AG04450 (cell line): ENCODE measurements around the gene MUC2. TPM values are rescaled to one million over a fixed set of nuclear protein-coding genes. Genes with fewer than 3 reads are reported as not detected.

Experiments
- CTCF ChIA-PET: fragments of 300-600, 350-600 bp; formaldehyde crosslinking; extraction: SDS; loops from one replicate; lab custom pipeline; 2022; ENCODE audit warnings: antibody characterized with exemption, inconsistent platforms; lab: Charles Lee
- POLR2A ChIA-PET: fragments of 350-600 bp; formaldehyde crosslinking; extraction: SDS; loops from one replicate; lab custom pipeline; 2021; ENCODE audit warnings: antibody characterized with exemption, inconsistent platforms; lab: Yijun Ruan, JAX
- DNase-seq: peaks from one replicate; pipeline ENCODE4 v3.0.0-alpha.2; 2011; ENCODE audit warnings: low read depth, low spot score
- H3K27ac ChIP-seq: one replicate; pipeline ENCODE4 v1.5.1; 2012; ENCODE audit warnings: low read depth, low read length, control low read depth
- H3K27me3 ChIP-seq: one replicate; pipeline ENCODE4 v1.6.0; 2012; ENCODE audit warnings: low read length; ENCODE audit not compliant: control insufficient read depth, insufficient read depth
- H3K4me3 ChIP-seq: 2 replicates; pipeline ENCODE4 v1.5.1; 2011; ENCODE audit warnings: mild to moderate bottlenecking, low read depth, low read length, control low read depth
- H3K9me3 ChIP-seq: 2 replicates; pipeline ENCODE4 v1.5.1; 2012; ENCODE audit warnings: low read length; ENCODE audit not compliant: control insufficient read depth, insufficient read depth
- CTCF ChIP-seq: IDR thresholded peaks from 2 replicates; pipeline ENCODE4 v1.5.1; 2011; ENCODE audit warnings: low read depth, low read length, control low read depth, inconsistent platforms
- polyA plus RNA-seq: library from polyadenylated mRNA; depleted of rRNA; stranded (reverse); fragments of >200 nt; gene quantifications from 2 replicates; pipeline ENCODE4 v1.2.3, GENCODE V29; 2011

Gene MUC2
- polyA plus RNA-seq, 1 experiment, result not detected

GRCh38 chr11:1067812-1068496 lies 6.7 kb upstream of the MUC2 start:
- Histone ChIP-seq H3K9me3 (peaks cover 5% of the 10 kb centered on the region; the same call in 1 of the 2 replicates), H3K27me3 (peaks cover 2% of the 10 kb centered on the region), H3K27ac (no peak overlapping the region), H3K4me3 (no peak overlapping the region)
- ChIA-PET POLR2A (interaction anchor here (0.5 kb wide), 1 partner anchor 211 kb away, joined by 3 read pairs; no protein-coding TSS in a partner anchor), CTCF (no interaction called here)
- no peak for DNase-seq
- no peak for TF ChIP-seq CTCF

- POLR2A ChIA-PET, result no interaction called here
- no peak for DNase-seq
- Histone ChIP-seq H3K27ac (no peak overlapping the region), H3K4me3 (no peak overlapping the region), H3K9me3 (peaks cover 5% of the 10 kb centered on the region; the same call in 1 of the 2 replicates), H3K27me3 (peaks cover 2% of the 10 kb centered on the region)
- TF ChIP-seq CTCF, result no peak
- CTCF ChIA-PET, result no interaction called here
Observed at GRCh38 chr11:1069740-1070139, 4.9 kb upstream of the MUC2 start.

DNA sequence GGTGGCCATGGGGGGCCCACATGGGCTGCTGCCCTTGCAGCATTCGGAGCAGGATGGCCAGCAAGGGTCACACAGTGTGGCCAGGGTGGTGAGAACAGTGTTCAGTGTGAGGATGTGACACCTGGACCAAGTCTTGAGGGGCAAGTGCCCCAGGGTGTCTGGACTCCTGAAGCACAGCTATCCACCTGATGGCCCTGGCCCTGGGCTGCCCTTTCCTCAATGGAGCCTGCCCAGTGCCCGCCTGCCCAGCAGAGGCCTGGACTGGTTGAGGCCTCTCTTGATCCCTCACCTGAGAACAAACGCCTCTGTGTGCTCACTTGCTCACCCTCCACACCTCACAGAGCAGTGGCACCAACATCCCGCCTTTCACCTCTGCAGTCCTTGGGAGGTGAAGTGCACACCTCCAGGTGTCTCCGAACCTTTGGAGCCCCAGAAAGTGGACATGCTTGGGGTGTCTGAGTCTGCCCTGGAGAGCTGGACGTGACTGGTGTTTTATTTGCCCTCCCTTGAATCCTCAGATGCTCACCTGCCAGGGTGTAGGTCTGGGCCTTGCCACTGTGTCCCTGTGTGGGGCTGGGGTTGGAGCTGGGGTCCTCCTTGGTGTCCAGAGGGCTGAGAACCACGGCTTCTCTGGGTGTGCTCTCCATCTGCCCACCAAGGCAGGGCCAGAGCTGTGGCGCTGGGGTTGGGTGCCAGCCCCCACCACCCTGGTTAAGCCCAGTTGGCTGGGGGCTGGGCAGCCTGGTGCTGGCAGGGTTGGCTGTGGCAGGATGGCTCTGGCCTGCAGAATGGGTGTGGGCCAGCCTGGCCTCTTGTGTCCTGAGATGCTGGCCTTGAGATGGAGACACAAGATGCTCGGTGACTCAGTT lies 3.8 kb upstream of the MUC2 start:
- ChIA-PET CTCF (no interaction called here), POLR2A (no interaction called here)
- Histone ChIP-seq H3K27ac (no peak overlapping the region), H3K4me3 (no peak overlapping the region), H3K9me3 (peaks cover 13% of the 10 kb centered on the region; the same call in 1 of the 2 replicates), H3K27me3 (peaks cover 5% of the 10 kb centered on the region)
- no peak for TF ChIP-seq CTCF
- DNase-seq, result no peak

- no peak overlapping the region for H3K4me3 ChIP-seq
- H3K27me3 ChIP-seq, result peaks cover 5% of the 10 kb centered on the region
- H3K27ac ChIP-seq, result no peak overlapping the region
- H3K9me3 ChIP-seq, result peaks cover 13% of the 10 kb centered on the region; the same call in 1 of the 2 replicates
- no peak for DNase-seq
- no peak for TF ChIP-seq CTCF
- POLR2A ChIA-PET, result no interaction called here
- CTCF ChIA-PET, result no interaction called here
Observed at GRCh38 chr11:1071571-1072115, 3.0 kb upstream of the MUC2 start.
